Gastrocnemius medialis (tissue), 4 donors: ENCODE measurements around the gene CCDC169.

ENCODE experiments used
- CTCF ChIP-seq, 5 experiments: fragments of 450-650 bp in 3 of 5; fragments of 200-600 bp in 2 of 5; sonication (generic) in 2 of 5; IDR thresholded peaks in 4 of 5; conservative IDR thresholded peaks in 1 of 5; 1 replicate in 4 of 5; 2 replicates in 1 of 5; pipeline ENCODE4 v1.5.1; 2016 to 2019; ENCODE audit warnings: antibody characterized with exemption in 5 of 5, mild to moderate bottlenecking in 3 of 5, moderate library complexity in 3 of 5
- POLR2A ChIP-seq, 2 donors: fragments of 450-650 bp; IDR thresholded peaks; one replicate each; pipeline ENCODE4 v1.6.1; 2017; ENCODE audit warnings: antibody characterized with exemption in 2 of 2, mild to moderate bottlenecking in 2 of 2, moderate library complexity in 2 of 2

GRCh38 chr13:36344886-36345437 is 47.3 kb upstream of the CCDC169 start:
- no peak for TF ChIP-seq CTCF (IDR thresholded peaks at IDR 0.05 in 4 of 5, conservative IDR thresholded peaks at IDR 0.05 in 1 of 5)
- TF ChIP-seq POLR2A (IDR thresholded peaks at IDR 0.05), result no peak
